HG03575 (cell line): ENCODE measurements around the gene PIGK.
"Not testable (repeated sequence)": the region's sequence is repeated elsewhere in the genome, so short reads cannot be mapped to it uniquely, and the experiment has no call there.

ENCODE experiments used
- ATAC-seq: cut with Tn5 transposase; IDR thresholded peaks from one replicate; pipeline ENCODE4 v1.9.1; 2021; ENCODE audit not compliant: unreplicated experiment, insufficient number of reproducible peaks, low FRiP score; ENCODE audit errors: extremely low read depth

PIGK gene

DNA sequence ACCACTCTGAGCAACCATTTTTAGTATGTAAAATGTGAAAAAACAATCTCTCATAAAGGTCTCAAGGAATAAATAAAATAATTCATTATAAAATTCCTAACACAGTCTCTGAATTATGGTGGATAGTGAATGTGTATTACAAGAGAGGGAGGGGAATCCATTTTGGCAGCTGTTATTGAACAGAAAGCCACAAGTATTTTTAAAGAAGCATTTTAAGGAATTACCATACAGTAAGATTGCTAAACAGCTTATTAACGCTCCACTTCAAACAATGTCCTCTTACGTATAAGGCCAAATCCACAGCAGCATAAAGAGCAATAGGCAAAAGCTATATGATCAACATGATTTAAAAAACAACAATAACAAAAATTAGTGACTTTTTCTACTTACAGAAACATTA, 18.4 kb downstream of the PIGK start:
- ATAC-seq, result no peak

DNA sequence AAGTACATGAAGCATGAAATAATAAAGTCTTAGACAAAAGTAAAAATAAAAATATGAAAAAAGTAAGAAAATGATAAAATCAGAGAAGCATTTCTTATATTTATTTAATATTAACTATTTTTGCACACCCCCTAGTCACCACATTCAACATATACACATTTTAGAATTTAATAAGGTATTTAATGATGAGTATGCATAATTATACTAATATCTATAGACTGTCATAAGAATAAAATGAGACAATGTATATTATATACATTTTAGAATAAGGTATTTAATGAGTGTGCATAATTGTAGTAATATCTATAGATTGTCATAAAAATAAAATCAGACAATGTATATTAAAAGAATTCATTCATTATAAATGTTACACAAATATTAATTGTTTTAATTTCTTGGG, 18.9 kb downstream of the PIGK start:
- no peak for ATAC-seq

DNA sequence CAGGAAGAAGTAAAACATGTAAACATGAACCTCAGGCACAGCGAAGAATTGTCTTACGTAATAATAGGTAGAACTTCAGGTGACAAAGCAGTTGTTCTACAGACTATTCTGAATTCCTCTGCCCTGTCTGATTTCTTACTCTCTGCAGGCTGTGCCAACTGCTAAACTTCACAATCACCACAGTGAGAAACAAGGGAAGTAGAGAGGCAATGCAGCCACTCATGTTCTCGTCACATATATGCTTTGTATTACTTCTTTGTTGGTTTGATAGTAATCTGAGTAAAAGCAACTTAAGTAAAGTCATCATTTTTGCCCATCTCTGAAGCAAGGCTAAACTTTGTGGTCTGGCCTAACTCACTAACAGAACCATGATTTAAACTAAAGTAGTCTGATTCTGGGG, 21.9 kb downstream of the PIGK start:
- no peak for ATAC-seq

DNA sequence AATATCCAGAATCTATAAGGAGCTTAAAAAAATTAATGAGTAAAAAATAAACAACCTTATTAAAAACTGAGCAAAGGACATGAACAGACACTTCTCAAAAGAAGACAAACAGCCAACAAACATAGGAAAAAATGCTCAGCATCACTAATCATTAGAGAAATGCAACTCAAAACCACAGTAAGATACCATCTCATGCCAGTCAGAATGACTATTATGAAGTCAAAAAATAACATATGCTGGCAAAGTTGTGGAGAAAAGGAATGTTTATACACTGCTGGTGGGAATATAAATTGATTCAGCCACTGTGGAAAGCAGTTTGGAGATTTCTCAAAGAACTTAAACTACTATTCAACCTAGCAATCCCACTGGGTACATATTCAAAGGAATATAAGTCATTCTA, 25.3 kb downstream of the PIGK start:
- ATAC-seq, result no peak

DNA sequence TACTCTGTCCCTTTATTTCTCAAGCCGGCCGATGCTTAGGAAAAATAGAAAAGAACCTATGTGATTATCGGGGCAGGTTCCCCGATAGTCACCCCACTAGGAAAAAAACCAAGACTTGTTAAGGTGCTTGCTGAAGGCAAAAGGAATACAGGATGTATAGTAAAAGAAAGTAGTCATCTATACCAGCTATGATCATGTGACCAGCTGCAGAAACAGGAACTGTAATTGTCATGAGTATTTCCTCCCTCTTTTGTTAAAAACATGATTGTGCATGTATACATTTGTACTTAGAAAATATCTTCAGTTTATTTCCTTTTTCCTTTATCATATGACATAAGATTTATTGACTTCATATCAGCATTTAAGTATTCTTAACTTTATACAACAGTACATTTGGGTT, 30.5 kb downstream of the PIGK start:
- ATAC-seq, result no peak

DNA sequence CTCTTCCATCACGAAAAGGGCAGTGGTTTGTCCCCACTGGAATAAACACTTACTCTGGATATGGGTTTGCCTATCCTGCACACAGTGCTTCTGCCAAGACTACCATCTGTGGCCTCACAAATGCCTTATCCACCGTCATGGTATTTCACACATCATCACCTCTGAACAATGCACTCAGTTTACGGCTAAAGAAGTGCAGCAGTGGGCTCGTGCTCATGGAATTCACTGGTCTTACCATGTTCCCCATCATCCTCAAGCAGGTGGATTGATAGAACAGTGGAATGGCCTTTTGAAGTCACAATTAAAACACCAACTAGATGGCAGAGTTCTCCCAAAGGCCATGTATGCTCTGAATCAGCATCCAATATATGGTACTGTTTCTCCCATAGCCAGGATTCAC, 32.3 kb downstream of the PIGK start:
- not testable (repeated sequence) for ATAC-seq

DNA sequence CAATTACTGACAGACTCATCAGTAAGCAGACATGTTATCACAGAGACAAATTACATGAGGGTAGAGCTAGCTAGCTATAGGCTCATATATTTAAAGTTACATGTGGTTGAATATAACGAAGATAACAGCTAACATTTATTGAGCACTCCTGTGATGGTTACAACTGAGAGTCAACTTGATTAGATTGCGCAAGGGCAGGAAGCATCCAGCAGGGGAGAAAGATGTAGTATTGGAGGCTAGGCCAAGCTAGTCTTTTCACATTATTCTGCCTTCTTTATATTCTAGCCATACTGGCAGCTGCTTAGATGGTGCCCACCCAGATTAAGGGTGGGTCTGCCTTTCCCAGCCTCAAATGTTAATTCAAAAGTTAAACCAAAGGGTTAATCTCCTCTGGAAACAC, 37.1 kb downstream of the PIGK start:
- no peak for ATAC-seq

DNA sequence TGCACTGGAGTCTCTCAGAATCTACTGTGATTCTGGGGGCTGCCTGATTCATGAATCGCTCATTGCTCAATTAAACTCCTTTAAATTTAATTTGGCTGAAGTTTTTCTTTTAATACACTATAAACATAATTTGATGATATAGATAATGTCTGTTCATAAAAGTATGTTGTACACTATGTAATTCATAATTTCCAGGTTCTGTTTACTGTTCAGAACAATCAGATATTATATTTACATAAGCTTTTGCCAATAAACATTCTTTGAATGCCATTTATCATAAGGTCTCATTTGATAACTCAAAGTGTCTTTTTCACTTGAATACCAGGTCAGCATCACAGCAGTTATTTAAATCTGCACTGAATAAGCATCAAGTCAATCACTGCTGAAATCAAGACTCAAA, 39.6 kb downstream of the PIGK start:
- ATAC-seq, result no peak

DNA sequence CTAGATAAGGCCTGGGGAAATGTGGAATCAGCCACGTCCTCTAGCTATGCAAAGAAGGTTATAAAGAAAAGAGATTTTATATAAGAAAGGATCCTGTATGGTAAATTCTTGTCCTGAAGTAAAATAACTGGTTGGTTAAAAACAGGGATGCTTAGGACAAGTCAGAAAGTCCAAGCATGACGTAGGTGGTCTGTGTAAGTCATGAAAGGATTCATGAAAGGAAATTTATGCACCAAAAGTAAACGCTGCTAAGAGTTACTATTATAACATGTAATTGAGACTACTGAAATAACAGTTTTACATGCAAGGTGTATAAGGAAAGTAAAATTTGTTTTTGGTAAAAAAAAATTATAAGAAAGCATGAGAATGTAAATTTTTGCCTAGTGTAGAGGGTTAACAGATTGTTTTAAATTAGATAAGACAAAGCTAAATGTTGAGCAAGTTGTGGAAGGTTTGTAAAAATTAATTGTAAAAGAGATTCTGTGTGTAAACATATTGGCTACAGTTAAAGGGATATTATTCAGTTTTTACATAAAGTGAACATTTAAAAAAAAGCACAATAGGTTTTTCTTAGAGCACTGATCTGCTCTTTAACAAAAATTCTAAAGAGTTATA, 43.9 kb downstream of the PIGK start:
- ATAC-seq, result no peak

DNA sequence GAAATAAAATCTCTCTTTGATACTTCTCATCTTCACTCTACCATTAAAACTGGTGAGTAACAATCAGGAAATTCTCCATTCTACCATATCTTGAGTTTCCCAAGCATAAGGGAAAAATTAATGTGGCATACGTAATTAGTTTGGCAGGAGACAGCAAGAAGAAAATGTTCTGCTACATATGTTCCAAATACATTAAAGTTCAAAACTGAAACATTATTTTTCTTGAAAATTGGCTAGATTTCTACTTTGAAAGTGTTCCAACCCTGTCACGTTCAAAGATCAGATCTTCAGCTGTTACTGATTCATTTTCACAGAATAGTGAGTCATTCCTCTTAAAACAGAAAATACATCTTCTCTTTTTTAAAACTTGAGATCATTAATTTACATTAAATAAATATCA, 48.5 kb downstream of the PIGK start:
- ATAC-seq, result no peak

DNA sequence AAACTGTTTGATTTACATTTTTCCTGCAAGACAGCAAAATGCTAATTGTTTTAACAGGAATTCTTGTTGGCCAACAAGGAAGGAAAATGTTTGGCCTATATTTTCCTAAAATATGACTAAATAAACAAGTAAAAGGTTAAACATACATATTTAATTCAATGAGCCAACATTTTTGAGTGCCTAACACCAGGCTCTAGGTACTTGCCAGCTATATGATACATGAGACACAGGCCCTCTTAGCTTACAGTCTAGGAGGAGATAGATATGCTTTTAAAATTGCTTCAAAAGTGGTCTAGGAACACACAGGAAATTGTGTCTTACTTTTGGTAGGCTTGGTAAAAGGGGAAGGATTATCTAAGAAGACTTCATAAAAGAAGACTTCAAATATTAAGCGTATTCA, 50.9 kb downstream of the PIGK start:
- ATAC-seq, result no peak

DNA sequence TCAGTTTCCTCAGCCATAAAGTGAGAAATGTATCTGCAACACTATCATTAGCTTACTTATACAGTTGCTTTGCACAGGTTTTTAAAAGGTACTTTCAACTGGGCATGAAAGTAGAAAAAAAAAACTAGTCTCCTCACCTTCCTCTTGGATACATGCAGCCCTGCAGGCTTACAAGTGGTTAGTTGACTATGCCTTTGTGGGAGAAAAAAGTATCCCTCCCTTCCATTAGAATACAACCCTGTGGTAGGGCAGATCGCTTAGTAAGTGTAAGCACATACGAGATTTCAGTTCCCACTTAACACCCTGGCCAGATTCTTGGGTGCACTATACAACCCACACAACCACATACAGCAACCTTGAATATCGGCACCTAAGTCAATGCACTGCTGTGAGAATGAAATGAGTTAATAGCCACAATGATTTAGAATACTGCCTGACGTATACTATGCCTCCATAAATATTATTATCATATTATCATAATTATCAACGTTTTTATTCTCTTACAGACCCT, 54.7 kb downstream of the PIGK start:
- ATAC-seq, result no peak

DNA sequence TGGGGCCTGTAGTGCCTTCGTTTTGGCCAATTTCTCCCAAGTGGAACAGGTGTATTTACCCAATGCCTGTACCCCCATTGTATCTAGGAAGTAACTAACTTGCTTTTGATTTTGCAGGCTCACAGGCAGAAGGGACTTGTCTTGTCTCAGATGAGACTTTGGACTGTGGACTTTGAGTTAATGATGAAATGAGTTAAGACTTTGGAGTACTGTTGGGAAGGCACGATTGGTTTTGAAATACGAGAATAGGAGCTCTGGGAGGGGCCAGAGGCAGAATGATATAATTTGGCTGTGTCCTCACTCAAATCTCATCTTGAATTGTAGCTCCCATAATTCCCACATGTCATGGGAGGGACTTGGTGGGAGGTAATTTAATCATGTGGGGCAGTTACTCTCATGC, 59.5 kb downstream of the PIGK start:
- not testable (repeated sequence) for ATAC-seq

DNA sequence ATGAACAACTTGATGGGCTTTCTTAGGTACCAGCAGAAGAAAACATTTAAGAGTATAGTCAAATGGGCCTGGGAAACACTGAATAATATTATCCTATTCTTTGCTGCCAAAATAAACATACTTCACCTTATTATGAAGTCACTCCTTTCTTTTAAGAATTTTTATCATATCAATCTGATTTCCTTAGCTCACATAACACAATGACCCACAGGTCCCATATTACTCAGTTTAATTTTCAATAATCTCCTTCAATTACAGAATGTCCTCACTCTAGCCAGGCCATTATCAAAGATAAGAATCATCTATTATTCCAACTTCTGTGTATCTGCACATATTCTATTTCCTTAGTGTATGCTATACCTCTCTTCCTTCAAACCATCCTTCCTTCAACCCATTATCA, 63.0 kb downstream of the PIGK start:
- ATAC-seq, result no peak

DNA sequence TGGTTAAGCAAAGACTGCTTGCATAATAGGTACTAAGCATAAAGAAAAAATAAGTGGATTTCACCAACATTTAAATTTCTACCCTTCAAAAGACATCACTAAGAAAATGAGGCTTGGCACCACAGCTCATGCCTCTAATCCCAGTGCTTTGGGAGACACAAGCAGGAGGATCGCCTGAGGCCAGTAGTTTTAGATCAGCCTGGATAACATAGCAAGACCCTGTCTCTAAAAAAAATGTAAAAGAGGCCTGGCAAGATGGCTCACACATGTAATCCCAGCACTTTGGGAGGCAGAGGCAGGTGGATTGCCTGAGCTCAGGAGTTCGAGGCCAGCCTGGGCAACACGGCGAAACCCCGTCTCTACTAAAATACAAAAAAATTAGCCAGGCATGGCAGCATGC, 73.0 kb downstream of the PIGK start:
- ATAC-seq, result no peak

DNA sequence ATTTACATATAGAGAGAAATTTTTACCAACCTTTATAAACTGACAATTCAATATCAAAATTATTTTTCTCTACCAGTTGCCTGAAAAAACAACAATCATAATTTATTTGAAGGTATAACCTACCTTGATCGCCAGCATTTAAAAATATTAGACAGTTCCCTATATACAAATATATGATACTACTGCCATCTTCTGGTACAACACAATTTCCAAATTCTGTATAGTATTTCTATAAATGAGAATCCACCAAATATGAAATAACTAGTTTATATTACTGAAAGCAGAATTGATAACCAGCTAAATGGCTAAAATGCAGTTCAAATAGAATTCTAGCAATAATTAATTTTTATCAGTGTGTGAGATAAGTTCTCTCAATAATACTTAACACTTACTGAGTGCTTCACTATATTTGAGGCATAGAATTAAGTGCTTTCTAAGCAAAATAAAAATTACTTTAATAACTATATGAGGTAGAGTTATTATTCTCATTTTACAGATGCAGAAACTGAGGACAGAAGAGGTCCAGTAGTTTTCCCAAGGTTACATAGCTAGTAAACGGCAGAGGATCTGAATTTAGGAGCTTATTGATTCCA, 75.6 kb downstream of the PIGK start:
- ATAC-seq, result no peak

DNA sequence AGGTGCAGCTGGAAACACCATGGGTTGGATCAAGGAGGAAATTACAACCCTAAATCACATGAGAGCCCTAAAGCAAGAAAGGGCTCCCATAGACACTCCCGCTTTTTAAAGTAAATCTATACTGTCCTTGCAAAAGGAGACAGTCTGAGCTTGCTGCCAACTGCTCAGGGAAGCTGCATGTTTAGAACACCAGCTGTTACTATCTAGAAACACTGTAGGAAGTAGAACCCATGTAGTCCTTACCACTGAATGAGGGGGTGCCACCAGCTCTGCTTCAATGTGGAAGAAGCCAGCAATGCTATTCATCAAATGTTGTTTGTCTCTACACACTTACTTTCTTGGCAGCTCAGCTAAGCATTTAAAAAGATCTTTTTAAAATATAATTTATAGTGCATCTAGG, 79.8 kb downstream of the PIGK start:
- ATAC-seq, result no peak

DNA sequence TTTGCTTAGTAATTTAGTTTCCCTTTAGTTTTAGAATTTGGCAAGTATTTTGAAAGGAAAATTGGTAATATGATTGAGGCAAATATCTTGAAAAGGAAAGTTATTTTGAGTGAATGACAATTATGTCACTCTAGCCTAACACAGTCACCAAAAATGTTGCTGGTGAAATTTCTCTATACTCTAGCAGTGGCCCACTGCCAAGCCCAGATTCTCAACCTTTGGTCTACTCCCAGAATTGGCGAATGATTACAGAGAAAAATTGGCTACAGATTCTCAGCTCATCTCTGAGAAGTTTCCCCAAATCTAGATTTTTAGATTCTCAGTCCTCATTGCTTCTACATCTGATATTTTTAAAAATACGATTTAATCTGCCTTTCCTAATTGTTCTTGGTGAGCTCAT, 84.9 kb downstream of the PIGK start:
- ATAC-seq, result no peak

DNA sequence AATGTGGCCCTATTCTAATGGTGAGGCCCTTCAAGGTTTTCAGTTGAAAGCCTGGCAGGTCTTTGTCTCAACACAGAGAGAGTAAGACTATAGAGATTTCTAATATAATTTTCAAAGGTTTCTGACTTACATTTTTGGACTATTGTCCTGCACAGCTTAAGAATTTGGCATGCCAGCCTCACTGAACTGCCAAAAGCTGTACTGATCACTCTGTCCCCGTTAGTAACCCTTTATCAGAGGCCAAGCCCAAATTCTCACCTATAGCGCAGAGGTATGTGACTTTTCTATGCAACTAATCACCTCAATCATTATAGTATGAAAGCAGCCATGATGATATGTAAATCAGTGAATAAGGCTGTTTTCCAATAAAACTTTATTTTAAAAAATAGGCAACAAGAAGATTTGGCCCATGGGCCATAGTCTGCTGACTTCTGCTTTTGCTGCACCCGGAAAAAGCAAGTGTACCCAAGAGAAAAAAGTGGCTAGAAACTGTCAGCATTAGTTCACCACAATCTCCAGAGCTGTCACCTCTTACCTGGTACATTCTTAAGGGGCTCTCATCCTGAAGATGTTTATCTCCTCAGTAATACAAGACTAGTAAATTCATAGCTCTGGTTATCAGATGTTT, 85.4 kb downstream of the PIGK start:
- no peak for ATAC-seq

DNA sequence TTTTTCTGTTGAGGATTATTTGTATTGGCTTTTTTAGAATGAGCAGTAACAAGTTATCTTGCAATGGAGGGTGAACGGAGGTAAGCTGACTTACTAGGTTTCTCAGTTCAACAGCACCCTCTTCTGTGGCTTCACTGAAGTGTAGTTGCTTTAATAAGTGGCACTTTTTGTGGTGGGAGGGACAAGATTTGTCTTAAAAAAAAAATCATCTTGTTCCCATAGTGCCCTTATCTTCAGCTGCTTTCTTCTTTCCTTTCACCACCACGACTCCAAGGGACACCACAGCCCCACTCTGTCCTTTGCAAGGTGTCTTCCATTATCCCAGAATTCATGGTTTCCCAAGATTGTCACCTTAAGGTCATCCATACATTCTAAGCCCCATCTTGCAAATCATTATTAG, 92.9 kb downstream of the PIGK start:
- ATAC-seq, result no peak

DNA sequence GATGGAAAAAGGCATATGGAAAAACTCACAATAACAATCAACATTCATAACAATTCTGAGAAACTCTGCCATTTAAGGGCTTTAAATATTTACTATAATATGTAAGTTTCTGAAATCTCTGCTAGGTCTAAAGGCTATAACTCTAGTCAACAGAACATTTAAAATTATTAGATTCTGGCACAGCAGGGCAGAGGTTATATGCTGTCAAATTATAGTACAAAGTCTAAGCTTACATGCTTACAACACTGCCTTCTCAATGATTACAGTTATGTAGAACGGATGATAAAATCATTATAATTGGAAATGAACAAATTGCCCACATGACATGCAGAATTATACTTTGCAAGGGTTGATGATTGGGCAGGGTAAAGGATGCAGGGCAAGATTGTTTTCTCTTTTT, 97.7 kb downstream of the PIGK start:
- no peak for ATAC-seq
